Measurements from ENCODE around the gene RHOF.

GRCh38 chr12:121837680-121838079 is 44.2 kb upstream of the RHOF start:
- TF ChIP-seq CTCF (IDR thresholded peaks at IDR 0.05), result no peak
- TF ChIP-seq POLR2A (IDR thresholded peaks at IDR 0.05), result no peak

All from heart left ventricle (tissue), 13 donors.